Suprapubic skin (tissue), 3 donors: ENCODE results near the gene UPF3B.

ENCODE experiments used
- POLR2AphosphoS5 ChIP-seq, 3 donors: sonication (generic); formaldehyde crosslinking; IDR thresholded peaks; one replicate each; pipeline ENCODE4 v1.6.1; 2017; ENCODE audit warnings: antibody characterized with exemption in 3 of 3
- TF ChIP-seq, protein P1 (sequence below), 2 donors: fragments of 200-600 bp in 1 of 2; fragments of 450-650 bp in 1 of 2; sonication (generic) in 1 of 2; IDR thresholded peaks; one replicate each; pipeline ENCODE4 v1.5.1; 2016 to 2019; ENCODE audit warnings: antibody characterized with exemption in 2 of 2, mild to moderate bottlenecking in 1 of 2, moderate library complexity in 1 of 2

DNA sequence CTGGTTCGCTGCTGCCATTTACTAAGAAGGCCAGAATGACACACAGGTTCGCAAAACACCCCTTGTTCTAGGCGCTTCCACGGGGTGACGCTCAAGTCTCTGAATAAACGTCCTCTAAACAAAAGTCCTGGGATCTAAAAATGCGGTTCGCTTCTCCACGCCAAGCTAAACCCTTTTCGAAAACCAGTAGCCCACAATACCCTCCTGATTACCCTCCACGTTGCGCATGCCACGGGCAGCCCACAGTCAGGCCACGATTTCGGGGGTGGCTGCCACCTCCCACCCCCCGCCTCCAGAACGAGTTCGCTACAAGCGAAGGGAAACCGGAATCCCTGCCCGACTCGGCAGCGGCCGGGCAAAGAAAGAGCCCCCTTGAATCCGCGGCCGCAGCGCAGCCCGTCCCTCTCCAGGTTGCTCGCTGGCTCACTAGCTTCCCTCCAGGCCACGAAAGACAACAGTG is 61.8 kb downstream of the UPF3B start:
- TF ChIP-seq, protein P1, sequence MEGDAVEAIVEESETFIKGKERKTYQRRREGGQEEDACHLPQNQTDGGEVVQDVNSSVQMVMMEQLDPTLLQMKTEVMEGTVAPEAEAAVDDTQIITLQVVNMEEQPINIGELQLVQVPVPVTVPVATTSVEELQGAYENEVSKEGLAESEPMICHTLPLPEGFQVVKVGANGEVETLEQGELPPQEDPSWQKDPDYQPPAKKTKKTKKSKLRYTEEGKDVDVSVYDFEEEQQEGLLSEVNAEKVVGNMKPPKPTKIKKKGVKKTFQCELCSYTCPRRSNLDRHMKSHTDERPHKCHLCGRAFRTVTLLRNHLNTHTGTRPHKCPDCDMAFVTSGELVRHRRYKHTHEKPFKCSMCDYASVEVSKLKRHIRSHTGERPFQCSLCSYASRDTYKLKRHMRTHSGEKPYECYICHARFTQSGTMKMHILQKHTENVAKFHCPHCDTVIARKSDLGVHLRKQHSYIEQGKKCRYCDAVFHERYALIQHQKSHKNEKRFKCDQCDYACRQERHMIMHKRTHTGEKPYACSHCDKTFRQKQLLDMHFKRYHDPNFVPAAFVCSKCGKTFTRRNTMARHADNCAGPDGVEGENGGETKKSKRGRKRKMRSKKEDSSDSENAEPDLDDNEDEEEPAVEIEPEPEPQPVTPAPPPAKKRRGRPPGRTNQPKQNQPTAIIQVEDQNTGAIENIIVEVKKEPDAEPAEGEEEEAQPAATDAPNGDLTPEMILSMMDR (IDR thresholded peaks at IDR 0.05): no peak
- no peak for TF ChIP-seq POLR2AphosphoS5 (IDR thresholded peaks at IDR 0.05)
